Coronary artery (tissue), 2 donors: ENCODE data around the gene ITGA3.
A peak's percentile ranks its signal among the peaks of the same experiment; 100 is the strongest.

ENCODE experiments used
- DNase-seq: peaks from one replicate; pipeline ENCODE4 v3.0.0-alpha.2; 2017; ENCODE audit warnings: low spot score
- H3K27ac ChIP-seq, 2 donors: fragments of 200-600 bp; sonication (generic); one replicate each; pipeline ENCODE4 v1.5.1; 2016 to 2019
- H3K4me3 ChIP-seq: fragments of 200-600 bp; sonication (generic); 2 replicates; pipeline ENCODE4 v1.5.1; 2016; ENCODE audit warnings: mild to moderate bottlenecking, moderate library complexity
- TF ChIP-seq, protein P1 (sequence below): fragments of 200-600 bp; sonication (generic); IDR thresholded peaks from one replicate; pipeline ENCODE4 v1.5.1; 2019; ENCODE audit warnings: antibody characterized with exemption

The ITGA3 gene

DNA sequence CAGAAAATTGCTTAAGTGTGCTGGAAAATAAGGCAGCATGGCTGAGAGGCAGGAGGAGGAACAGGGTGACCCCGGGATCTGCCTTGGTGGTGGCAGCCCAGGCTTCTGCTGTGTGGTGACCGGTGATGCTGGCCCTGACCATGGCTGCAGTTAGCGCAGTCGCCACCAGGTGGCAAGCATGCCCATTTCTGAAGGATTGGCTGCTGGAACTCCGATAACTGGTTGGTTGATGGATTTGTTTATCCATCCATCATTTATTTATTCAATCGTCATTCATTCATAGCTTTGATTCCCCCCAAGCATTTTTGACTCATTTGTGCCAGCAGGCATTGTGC is 29.1 kb upstream of the ITGA3 start:
- peak overlapping the region; percentile 61 to 92 for H3K27ac ChIP-seq
- H3K4me3 ChIP-seq, result peak overlapping the region; percentile 65
- TF ChIP-seq, protein P1, sequence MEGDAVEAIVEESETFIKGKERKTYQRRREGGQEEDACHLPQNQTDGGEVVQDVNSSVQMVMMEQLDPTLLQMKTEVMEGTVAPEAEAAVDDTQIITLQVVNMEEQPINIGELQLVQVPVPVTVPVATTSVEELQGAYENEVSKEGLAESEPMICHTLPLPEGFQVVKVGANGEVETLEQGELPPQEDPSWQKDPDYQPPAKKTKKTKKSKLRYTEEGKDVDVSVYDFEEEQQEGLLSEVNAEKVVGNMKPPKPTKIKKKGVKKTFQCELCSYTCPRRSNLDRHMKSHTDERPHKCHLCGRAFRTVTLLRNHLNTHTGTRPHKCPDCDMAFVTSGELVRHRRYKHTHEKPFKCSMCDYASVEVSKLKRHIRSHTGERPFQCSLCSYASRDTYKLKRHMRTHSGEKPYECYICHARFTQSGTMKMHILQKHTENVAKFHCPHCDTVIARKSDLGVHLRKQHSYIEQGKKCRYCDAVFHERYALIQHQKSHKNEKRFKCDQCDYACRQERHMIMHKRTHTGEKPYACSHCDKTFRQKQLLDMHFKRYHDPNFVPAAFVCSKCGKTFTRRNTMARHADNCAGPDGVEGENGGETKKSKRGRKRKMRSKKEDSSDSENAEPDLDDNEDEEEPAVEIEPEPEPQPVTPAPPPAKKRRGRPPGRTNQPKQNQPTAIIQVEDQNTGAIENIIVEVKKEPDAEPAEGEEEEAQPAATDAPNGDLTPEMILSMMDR, result peak; percentile 93
- DNase-seq, result peak; percentile 88

DNA sequence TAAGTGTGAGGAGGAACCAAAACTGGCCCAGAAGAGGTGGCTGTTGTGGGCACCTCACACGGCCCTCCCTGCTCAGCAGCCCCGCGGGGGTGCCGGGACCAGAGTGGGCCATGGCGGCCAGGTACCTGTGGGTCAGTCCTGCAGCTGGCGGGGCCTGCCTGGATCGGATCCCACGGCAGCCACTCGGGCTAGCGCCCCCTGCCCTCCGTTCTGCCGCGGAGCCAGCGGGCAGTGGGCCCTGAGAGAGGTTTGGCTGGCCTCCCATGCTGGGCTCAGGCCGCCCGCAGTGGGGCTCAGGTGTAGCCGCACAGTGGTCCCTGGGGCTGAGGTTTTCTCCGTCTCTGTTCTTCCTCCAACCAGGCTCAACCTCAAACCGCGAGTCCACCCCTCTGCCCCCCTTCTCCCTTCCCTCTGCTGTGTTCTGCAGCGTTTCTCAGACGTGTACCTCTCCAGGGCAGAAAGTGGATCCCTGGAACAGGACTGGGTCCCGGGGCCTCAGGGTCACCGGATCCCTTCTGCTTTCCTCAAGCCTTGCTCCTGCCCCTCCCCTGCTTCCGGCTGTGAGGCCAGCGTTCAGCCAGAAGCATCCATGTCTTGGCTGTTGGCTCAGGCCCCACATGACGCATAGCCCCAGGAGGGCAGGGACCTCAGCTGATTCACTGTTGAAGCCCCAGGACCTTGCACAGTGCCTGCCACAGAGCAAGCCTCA is 28.6 kb upstream of the ITGA3 start:
- peak overlapping the region; percentile 61 to 92 for H3K27ac ChIP-seq
- DNase-seq, result peak; percentile 93
- H3K4me3 ChIP-seq, result peak overlapping the region; percentile 65
- TF ChIP-seq, protein P1, result no peak

DNA sequence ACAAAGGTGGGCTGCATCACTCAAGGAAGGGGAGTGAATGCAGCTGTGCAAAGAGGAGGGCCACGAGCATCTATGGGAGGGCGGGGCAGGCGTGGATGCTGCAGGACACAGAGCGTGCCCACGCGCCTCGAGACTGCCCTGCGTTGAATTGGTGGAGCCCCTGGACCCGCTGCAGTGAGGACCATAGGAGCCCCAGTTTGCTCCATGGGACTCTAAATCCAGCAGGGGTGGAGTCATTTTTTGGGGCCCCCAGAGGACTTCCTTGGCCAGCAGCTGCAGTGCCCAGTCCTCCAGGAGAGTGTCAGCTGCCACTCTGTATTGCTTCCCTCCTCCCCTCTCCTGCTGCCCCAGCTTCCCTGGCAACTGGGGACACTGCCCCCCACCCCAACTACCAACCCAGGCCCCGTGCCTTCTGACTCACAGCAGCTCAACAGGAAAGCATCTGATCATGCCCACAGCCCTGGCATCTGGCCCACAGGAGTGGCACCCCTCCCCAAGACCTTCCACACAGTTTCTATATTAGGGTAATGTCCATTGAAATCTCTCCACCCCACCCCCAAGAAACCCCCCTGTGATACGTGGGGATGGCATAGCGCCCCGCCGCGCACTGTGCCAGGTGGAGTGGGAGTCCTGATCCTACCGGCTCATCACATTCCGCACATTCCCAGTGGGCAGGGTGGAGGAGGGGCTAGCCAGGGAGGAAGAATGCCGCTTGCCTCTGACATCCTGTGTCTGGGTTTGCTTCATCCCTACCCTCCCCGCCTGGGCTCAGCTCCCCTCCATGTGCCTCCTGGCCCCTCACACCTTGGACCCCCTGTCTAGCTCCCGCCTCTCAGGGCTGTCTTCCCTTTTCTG is 27.8 kb upstream of the ITGA3 start:
- Histone ChIP-seq H3K4me3 (peak overlapping the region; percentile 65), H3K27ac (peak overlapping the region; percentile 61 to 92)
- DNase-seq, result no peak
- TF ChIP-seq, protein P1, result no peak

DNA sequence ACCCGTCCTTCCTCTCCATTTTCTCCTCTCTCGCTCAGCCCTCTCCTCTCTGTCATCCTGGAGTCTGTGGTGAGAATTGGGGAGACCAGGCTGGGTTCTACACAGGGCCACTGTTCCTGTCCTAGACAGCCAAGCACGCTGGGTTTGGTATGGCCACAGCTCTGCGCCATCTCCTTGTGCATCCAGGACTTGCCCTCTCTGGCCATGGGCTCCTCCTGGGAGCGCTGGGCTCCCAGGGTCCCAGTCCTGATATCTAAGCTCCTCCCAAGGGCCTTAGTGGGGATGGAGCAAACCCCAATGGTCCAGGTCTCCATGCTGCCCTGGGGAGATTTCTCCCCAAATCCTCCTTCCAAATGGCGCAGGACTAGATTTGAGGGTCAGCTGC is 27.2 kb upstream of the ITGA3 start:
- TF ChIP-seq, protein P1, result no peak
- Histone ChIP-seq H3K27ac (peak overlapping the region; percentile 61 to 92), H3K4me3 (no peak overlapping the region)
- no peak for DNase-seq

DNA sequence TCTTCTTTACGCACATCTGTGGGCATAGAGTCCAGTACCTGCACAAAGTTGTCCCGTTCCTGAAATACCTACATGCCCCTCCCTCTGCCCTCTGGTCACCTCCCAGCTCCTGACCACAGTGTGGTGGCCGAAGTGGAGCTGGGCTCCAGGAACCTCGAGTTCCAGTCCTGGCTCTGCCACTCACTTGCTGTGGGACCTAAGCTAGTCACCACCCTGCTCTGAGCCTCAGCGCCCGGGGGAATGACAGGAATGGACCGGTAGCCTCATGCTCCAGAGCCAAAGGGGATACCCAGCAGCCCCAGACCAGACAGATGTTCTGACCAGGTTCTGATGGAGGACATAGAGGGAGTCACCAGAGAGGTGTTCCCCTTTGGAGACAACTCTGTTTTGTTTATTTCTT is 26.7 kb upstream of the ITGA3 start:
- TF ChIP-seq, protein P1, result no peak
- Histone ChIP-seq H3K27ac (peak overlapping the region; percentile 61 to 92), H3K4me3 (no peak overlapping the region)
- DNase-seq, result no peak

DNA sequence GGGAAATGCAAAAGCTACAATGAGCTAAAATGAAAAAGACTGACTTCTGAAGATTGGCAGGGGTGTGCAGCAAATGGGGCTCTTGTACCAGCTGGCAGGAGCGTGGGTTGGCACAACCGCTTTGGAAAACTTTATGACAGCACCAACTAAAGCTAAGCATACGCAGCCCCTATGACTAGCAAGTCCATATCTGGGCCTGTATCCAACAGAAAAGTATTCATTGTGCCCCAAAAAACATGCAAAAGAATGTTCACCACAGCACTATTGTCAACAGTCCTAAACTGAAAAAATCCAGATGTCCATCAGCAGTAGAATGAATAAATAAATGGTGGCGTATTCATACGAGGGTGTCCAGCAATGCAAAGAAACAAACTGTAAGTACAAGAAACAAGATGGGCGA is 22.6 kb upstream of the ITGA3 start:
- peak overlapping the region; percentile 49 to 94 for H3K27ac ChIP-seq
- DNase-seq, result no peak
- peak overlapping the region; percentile 7 for H3K4me3 ChIP-seq
- TF ChIP-seq, protein P1, result no peak
